DND-41 (cell line): Measurements from ENCODE around the gene ATG14.

Experiments
- ATAC-seq: fragments of 200-7000 bp; cut with Tn5 transposase; 3 replicates; pipeline ENCODE4 v1.9.1; 2021; ENCODE audit warnings: low read depth; ENCODE audit not compliant: insufficient read depth
- DNase-seq: peaks from one replicate; pipeline ENCODE4 v3.0.0-alpha.2; 2020
- H2AFZ ChIP-seq: 2 replicates; pipeline ENCODE4 v1.6.0; 2012; ENCODE audit warnings: low read depth, low read length
- H3K27ac ChIP-seq: 2 replicates; pipeline ENCODE4 v1.5.1; 2012; ENCODE audit warnings: low read length, inconsistent platforms
- H3K27me3 ChIP-seq: fragments of 200-600 bp; sonication (generic); 2 replicates; pipeline ENCODE4 v1.6.0; 2012; ENCODE audit warnings: low read length, mild to moderate bottlenecking, inconsistent platforms; ENCODE audit not compliant: insufficient read depth, poor library complexity
- H3K36me3 ChIP-seq: 2 replicates; pipeline ENCODE4 v1.5.1; 2012; ENCODE audit warnings: low read length, inconsistent platforms; ENCODE audit not compliant: insufficient read depth
- H3K4me1 ChIP-seq: 2 replicates; pipeline ENCODE4 v1.5.1; 2012; ENCODE audit warnings: mild to moderate bottlenecking, low read length; ENCODE audit not compliant: insufficient read depth
- H3K4me2 ChIP-seq: 2 replicates; pipeline ENCODE4 v1.6.0; 2012; ENCODE audit warnings: mild to moderate bottlenecking, moderate library complexity, low read length, inconsistent platforms; ENCODE audit not compliant: insufficient read depth
- H3K4me3 ChIP-seq, 2 experiments: fragments of 200-600 bp in 1 of 2; shearing (Covaris generic) in 1 of 2; 2 replicates each; pipeline ENCODE4 v1.5.1; 2012 to 2016; ENCODE audit warnings: inconsistent platforms in 2 of 2, low read length in 2 of 2, mild to moderate bottlenecking in 2 of 2, low read depth in 1 of 2, moderate library complexity in 1 of 2
- H3K79me2 ChIP-seq: 2 replicates; pipeline ENCODE4 v1.6.0; 2012; ENCODE audit warnings: low read length, inconsistent platforms; ENCODE audit not compliant: insufficient read depth
- H3K9ac ChIP-seq: 2 replicates; pipeline ENCODE4 v1.6.0; 2012; ENCODE audit warnings: low read depth, mild to moderate bottlenecking, inconsistent platforms, low read length, moderate library complexity
- H3K9me3 ChIP-seq: 2 replicates; pipeline ENCODE4 v1.5.1; 2012; ENCODE audit warnings: low read length, moderate library complexity, mild to moderate bottlenecking, inconsistent platforms; ENCODE audit not compliant: insufficient read depth, severe bottlenecking
- H4K20me1 ChIP-seq: 2 replicates; pipeline ENCODE4 v1.6.0; 2012; ENCODE audit warnings: low read length; ENCODE audit not compliant: insufficient read depth
- CTCF ChIP-seq: IDR thresholded peaks from 2 replicates; pipeline ENCODE4 v1.5.1; 2012; ENCODE audit warnings: borderline replicate concordance, low read length, moderate library complexity, mild to moderate bottlenecking; ENCODE audit not compliant: poor library complexity, severe bottlenecking; ENCODE audit errors: extremely low read depth
- EZH2 ChIP-seq: IDR thresholded peaks from 3 replicates; pipeline ENCODE4 v1.6.1; 2012; ENCODE audit warnings: borderline replicate concordance, low read depth, mild to moderate bottlenecking, moderate library complexity, low read length, inconsistent platforms; ENCODE audit not compliant: severe bottlenecking

Gene ATG14

GRCh38 chr14:55454264-55455002, 42.8 kb upstream of the ATG14 start:
- H3K79me2 ChIP-seq = no peaks in the 10 kb centered on the region
- no peaks in the 10 kb centered on the region for H3K36me3 ChIP-seq
- no peak overlapping the region for H3K27ac ChIP-seq
- H4K20me1 ChIP-seq = no peaks in the 10 kb centered on the region
- H2AFZ ChIP-seq = no peak overlapping the region
- no peaks in the 10 kb centered on the region for H3K4me1 ChIP-seq
- TF ChIP-seq CTCF = no peak
- no peak for TF ChIP-seq EZH2
- no peak overlapping the region for H3K4me3 ChIP-seq
- peaks cover 2% of the 10 kb centered on the region for H3K27me3 ChIP-seq
- ATAC-seq = no peak
- no peaks in the 10 kb centered on the region for H3K9me3 ChIP-seq
- no peak overlapping the region for H3K4me2 ChIP-seq
- H3K9ac ChIP-seq = no peak overlapping the region
- DNase-seq = no peak

GRCh38 chr14:55451950-55452349, 40.3 kb upstream of the ATG14 start:
- Histone ChIP-seq H3K27me3 (no peaks in the 10 kb centered on the region), H4K20me1 (no peaks in the 10 kb centered on the region), H3K4me3 (no peak overlapping the region), H3K9me3 (no peaks in the 10 kb centered on the region), H3K9ac (no peak overlapping the region), H3K4me2 (no peak overlapping the region), H3K79me2 (no peaks in the 10 kb centered on the region), H3K4me1 (no peaks in the 10 kb centered on the region), H3K27ac (no peak overlapping the region), H2AFZ (no peak overlapping the region), H3K36me3 (no peaks in the 10 kb centered on the region)
- ATAC-seq (no peak), DNase-seq (no peak)
- no peak for TF ChIP-seq EZH2
- no peak for TF ChIP-seq CTCF

GRCh38 chr14:55451398-55451797, 39.8 kb upstream of the ATG14 start:
- Histone ChIP-seq H3K4me3 (no peak overlapping the region), H3K27ac (no peak overlapping the region), H3K9me3 (no peaks in the 10 kb centered on the region), H4K20me1 (no peaks in the 10 kb centered on the region), H3K27me3 (no peaks in the 10 kb centered on the region), H3K4me2 (no peak overlapping the region), H3K79me2 (no peaks in the 10 kb centered on the region), H2AFZ (no peak overlapping the region), H3K9ac (no peak overlapping the region), H3K36me3 (no peaks in the 10 kb centered on the region), H3K4me1 (no peaks in the 10 kb centered on the region)
- ATAC-seq (no peak), DNase-seq (no peak)
- TF ChIP-seq CTCF (no peak), EZH2 (no peak)

DNA sequence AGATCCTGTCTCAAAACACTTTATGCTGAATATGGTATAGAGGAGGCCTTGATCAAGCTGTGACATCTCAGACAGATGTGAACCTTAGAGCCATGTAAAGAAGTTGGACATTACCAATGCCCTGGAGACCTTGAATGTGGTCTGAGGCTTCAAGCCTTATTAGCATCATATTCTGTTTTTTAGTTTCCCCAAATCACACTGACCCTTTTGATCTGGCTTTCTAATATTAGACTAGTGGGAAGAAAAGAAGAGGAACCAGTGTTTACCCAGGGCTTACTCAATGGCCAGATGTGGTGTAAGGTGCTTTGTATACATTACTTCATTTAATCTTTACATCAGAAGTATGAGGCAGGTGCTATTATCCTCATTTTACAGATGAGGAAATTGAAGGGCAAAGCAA, 39.4 kb upstream of the ATG14 start:
- no peak for DNase-seq
- H3K9ac ChIP-seq = no peak overlapping the region
- no peak for ATAC-seq
- H3K4me2 ChIP-seq = no peak overlapping the region
- H3K27me3 ChIP-seq = no peaks in the 10 kb centered on the region
- no peaks in the 10 kb centered on the region for H3K36me3 ChIP-seq
- no peak overlapping the region for H3K27ac ChIP-seq
- no peak overlapping the region for H2AFZ ChIP-seq
- no peak overlapping the region for H3K4me3 ChIP-seq
- H4K20me1 ChIP-seq = no peaks in the 10 kb centered on the region
- TF ChIP-seq CTCF (no peak), EZH2 (no peak)
- no peaks in the 10 kb centered on the region for H3K9me3 ChIP-seq
- H3K79me2 ChIP-seq = no peaks in the 10 kb centered on the region
- no peaks in the 10 kb centered on the region for H3K4me1 ChIP-seq
